HS-5 (cell line): ENCODE data around the gene CHRNB4.
"Not testable (repeated sequence)": the region's sequence is repeated elsewhere in the genome, so short reads cannot be mapped to it uniquely, and the experiment has no call there.

Experiments
- DNase-seq: peaks from one replicate; pipeline ENCODE4 v3.0.0-alpha.2; 2012; ENCODE audit warnings: low read depth

Gene CHRNB4, protein sequence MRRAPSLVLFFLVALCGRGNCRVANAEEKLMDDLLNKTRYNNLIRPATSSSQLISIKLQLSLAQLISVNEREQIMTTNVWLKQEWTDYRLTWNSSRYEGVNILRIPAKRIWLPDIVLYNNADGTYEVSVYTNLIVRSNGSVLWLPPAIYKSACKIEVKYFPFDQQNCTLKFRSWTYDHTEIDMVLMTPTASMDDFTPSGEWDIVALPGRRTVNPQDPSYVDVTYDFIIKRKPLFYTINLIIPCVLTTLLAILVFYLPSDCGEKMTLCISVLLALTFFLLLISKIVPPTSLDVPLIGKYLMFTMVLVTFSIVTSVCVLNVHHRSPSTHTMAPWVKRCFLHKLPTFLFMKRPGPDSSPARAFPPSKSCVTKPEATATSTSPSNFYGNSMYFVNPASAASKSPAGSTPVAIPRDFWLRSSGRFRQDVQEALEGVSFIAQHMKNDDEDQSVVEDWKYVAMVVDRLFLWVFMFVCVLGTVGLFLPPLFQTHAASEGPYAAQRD

DNA sequence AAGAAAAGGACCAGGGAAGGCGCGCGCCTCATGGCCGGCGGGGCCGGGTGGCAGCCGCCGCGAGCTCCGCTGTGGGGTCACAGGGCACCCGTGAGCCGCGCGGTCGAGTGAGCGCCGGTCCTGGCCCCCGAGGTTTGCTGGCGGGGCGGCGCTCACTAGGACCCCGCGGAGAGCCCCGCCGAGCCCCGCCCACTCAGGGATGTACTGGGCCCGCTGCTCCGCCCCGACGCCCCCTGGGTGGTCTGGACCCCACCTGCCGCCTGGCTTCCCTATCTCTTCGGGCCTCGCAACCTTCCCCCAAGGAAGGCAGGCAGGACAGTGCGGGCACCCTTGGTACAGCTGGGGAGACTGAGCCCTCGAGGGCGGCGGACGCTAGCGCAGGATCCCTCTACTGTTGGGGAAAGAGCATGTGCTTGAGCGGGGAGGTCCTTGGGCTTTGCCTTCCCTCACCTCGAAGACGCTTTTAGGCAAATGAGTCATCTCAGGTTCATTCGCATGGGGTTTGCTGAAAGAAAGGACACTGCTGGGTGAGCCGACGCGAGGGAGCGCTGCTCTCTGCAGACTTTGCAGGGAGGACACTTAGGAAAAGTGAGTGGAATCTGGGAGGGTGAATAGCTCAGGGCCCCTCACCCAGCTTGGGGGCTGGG, at the start of gene CHRNB4:
TSS of gene CHRNB4 (minus strand) at position 109 of the 647 bp plus-strand sequence. CDS start at position 32, 77 bp downstream.
- no peak for DNase-seq

DNA sequence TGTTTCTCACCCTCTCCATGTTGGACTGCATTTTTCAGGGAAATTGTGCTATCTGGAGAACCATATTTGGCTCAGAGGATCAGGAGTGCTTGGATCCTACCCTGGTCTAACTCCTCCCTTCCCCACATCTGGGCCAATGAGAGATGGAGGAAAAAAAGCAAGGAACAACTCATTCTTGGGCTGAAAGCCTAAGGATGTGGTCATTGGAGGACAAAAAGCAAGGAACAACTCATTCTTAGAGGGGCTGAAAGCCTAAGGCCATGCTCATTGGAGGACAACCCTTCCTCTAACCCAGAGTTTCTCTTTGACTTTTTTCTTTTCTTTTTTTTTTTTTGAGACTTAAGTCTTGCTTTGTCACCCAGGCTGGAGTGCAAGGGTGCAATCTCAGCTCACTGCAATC, 48.6 kb upstream of the CHRNB4 start:
- DNase-seq = no peak

DNA sequence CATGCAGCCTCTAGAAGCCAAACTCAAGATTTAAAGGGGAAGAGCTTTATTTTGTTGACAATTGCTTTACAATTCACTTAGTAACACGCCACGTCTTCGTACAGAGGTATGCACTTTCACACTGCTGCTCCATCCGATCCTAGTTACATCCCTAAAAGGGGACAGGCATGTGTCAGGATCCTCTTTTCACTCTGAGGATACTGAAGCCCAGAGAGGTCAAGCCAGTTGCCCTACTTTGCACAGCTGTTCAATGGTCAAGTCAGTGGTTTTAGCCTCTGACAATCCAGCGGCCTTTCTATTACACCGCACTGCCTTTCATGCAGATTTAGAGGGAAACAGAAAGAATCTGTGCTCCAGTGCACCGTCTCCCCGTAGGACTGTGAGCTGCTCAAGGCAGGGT, 44.9 kb upstream of the CHRNB4 start:
- DNase-seq = no peak

DNA sequence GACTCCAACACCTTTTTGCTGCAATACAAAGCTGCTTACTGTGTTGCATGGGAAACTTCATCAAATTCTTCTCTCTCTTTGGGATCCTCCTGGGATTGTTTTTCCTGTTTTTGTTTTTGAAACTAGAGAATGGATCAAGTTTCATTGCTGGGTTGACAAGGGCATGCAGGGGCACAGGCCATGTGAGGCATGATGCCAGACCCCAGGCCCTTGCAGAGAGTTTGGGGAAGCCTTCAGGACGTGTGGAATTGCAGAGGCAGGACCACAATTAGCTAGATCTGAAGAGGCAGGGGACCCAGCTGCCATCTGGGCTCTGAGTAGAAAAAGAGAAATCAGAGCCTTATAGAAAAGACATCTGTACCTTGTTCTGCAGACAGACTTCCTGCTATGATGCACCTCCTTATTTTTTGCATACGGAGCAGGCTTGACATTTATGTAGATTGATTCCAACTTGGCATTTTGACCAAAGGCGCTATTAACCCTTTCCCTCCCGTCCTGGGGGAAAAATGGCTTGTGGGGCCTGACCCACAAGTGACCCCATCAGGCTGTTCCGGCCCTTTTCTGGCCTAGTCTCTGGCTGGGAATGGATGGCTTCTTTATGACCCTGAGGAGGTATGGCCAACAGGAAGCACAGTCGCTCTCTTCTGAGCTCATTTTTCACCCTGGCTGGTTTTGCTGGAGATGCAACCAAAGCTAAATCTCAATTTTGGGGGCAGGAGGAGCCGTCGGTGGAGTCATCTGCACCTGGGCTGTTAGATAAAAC, 44.3 kb upstream of the CHRNB4 start:
- DNase-seq = no peak

DNA sequence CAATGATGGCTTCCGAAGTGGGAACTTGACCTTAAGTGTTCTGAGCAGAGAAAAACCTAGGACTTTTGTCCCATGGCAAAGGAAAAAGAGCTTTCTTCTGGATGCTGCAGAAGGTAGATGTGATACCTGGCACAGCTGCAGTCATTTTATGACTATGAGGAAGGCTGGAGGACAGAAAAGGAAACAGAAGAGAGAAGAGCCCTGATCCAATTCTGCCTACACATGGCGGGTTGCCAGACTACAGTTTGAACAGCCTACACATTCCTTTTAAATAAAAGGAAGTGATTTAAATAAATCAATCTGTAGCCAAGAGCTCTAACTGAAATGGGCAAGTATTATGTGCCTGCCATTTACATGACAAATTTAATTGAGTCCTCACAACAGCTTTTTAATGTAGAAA, 43.6 kb upstream of the CHRNB4 start:
- no peak for DNase-seq

DNA sequence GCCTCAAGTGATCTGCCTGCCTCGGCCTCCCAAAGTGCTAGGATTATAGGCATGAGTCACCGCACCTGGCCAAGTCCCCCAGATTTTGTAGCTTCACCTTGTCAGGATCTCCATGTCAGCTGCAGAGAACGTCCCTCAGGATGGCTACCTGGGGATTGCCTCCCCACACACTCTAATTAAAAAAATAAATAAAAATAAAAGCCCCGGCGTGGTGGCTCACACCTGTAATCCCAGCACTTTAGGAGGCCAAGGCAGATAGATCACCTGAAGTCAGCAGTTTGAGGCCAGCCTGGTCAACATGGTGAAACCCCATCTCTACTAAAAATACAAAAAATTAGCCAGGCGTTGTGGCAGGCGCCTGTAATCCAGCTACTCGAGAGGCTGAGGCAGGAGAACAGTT, 42.6 kb upstream of the CHRNB4 start:
- DNase-seq = not testable (repeated sequence)

DNA sequence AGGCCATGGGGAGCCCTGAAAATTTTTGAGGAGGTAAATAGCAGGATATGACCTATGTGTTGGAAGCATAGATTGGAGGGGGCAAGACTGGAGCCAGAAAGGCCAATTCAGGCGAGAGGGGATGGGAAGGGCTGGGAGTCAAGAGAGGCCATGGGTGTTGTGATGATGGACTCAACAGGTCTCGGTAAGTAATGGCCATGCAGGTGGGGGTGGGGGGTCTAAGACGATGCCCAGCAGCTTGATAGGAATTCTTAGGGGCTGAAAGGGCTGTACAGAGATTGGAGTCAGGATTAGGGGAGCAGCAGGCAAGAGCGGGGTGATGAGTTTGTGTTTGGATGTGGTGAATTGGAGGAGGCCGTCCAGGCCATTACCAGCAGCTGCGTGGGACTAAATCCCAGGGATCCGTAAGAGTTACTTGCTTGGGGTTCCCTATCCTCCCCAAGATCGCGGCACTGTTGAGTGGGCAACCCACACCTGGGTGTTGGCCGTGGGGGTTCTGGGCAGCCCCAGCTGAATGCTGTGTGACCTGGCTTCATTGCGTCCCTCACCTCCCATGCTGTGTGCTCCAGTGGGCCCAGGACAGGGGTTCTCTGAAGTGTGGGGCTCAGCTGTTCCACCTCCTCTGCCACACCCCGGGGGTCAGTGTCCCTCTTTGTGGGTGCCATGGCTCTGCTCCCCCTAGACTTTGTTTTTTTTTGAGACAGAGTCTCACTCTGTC, 41.8 kb upstream of the CHRNB4 start:
- DNase-seq = no peak

DNA sequence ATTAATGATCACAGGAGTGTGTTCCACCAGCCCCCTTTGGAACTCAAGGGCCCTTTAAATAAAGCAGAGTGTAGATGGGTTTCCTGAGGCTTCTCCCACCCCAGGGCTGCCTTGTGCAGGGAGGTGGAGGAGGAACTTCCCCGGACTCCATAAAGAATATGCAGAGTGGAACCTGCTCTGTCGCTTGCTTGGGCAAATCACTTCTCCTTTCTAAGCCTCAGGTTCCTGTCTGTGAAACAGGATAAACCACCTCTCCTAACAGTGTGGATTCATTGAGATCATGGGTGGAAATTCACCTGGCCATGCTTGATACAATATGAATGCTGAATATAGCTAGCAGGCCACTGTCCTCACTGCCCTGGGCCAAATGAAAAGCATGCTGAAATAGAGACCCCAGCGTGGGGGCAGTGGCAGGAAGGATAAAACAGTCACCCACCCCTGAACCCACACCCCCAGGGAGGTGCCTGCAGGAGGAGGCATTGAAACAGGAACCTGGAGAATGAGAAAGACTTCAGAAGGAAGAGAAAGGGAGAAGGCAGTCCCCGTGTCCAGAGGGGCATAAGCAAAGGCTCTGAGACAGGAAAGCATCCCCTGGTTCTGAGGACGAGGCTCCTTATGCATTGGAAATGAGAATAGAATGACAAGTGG, 41.1 kb upstream of the CHRNB4 start:
- DNase-seq = no peak

DNA sequence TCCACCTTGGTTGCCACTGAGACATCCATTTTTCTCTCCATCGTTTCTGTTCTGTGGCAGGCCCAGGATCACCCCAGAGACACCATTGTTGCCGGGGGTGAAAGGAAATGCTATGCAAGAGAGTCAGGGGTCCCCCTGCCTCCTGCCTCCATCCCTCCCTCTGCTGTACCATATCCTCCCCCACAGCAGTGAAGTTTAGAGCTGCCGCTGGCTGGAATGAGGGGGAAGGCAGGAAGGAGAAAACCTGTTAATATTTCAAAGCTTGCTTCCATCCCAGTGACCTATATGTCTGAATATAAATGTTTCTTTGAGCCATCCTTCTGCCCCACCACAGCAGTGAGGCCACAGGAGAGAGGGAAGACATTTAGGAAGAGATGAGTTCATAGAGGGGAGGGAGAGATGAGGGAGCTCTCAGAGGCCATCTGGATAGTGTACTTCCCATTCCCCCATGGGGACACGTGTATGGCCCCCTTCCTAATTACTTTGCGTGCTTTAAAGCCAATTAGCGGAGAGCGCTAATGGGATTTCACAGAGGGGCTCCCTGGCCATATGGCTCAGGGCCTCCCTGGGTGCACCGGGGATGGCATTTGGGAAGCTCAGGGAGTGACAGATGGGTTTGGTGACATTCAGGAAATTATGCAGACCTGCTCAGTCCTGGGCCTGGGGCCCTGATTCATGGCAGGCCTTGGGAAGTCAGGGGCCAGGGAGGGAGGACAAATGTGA, 40.4 kb upstream of the CHRNB4 start:
- DNase-seq = no peak

DNA sequence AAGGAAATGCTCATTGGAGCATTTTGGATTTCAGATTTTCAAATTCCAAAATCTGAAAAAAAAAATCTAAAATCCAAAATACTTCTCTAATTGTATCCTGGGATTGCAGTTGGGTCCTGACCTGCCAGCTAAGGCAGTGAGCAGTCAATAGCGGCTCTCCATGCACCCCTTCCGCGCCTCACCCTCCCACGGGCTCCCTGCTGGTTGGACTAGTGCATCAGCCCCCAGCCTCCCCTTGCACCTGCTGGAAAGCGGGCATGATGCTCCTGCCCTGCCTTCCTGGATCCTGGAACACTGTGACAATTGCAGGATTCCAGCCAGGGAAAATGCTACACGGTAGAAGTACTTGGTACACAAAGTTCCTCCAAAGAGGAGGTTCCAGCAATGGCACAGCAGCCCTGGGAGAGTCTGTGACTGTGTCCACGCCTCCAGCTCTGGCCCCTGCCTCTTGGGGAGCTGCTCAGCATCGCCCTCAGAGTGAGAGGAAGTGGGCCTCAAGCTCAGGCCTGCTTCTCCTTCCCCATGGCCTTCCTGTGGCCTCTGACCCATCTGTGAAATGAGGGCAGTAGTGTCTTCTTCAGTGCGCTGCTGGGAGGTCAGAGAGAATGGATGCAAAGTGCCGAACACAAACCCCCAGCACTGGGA, 39.5 kb upstream of the CHRNB4 start:
- no peak for DNase-seq

DNA sequence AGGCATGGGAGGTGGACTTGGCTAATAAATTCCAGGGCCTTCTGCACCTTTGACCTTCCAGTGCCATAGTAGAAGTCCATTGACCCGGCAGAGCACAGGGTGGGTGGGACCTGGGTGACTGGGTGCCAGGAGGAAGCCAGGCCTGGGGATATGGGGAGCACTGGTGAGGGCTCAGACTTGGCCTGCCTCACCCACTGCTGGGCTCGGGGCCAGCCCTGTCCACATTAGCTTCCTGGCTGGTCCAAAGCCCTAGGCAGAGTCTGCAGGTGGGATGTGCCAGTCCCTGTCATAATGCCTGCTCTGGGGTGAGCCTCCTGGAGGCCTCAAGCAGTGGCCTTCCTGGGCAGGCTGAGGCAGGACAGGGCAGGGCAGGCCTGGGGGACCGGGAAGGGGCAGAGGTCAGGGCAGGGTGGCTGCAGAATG, 38.1 kb upstream of the CHRNB4 start:
- no peak for DNase-seq

DNA sequence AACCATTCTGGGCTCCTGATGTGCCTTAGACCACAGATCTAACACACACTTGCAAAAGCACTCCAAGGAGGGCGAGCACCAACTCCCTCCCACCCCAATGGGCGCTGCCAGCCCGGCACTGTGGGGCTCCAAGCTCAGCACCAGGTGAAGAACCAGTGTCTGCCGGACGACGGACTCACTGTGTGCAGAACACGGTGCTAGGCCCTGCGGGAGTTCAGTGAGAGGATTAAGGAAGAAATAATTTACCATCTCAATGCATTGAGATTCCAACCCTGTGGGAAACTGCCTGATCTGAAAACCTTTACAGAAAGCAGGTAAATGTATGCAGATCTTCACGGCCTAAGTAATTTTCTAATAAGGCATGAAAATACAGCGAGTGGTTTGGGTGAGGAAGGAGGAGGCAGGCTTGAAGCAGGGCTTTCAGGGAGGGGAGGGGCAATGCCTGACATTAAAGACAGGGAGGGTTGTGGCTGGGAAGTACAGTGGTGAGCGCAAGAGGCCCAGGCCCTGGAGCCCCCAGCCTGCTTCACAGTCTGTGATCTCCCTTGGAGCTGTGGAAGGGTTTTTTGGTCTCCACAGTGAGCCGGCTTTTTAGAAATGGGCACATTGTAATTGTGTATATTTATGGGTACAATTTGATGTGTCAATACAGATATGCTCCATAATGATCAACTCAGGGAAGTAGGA, 35.6 kb upstream of the CHRNB4 start:
- DNase-seq = no peak

DNA sequence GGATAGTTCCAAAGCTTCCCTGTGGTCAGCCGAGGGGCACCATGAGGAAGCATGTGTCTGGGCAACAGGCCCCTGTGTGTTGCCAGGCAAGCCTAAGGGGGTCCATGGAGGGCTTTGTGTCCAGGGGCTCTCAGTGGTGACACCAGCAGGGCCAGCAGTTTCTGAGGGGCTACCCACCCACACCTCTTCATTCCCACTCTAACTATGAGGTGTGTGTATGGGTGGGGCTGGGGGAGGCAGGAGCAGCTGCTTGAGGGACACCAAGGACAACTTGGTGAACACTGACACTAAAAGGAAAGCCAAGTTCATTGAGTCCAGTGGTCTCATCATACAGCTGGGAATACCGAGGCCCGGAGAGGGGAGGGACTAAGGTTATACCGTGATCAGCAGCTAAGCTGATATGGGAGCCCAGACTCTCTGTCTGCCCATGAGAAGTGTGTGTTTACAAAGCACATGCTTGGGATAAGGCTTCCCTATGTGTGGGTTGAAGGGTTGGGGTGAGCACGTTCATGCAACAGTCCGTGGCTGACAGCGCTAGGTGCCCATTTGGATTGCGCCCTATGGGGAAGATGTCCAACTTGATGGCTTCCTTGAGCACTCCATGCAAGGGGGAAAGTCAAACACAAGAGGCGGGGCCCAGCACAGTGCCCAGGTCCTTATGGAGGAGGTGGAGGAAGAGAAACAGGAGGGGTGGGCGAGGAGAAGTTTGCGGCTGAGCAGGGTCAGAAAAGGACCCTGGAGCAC, 34.8 kb upstream of the CHRNB4 start:
- no peak for DNase-seq

DNA sequence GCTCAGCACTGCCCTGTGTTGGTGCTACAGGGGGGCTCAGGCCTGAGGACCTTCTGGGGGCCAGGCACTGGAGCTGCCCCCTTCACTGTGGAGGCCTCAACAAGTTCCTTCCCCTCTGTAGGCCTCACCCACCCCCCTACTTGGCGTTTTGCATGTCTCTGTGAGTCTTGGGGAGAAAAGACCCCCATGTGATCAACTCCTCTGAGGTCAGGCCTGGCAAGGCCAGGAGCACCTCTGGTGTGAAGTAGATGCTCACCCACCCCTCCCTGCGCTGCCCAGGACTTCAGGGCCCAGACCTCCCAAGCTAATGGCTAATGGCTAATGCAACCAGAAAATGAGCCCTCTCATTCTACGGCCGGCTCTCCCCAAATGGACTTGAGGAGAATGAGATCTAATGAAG, 34.2 kb upstream of the CHRNB4 start:
- DNase-seq = no peak

DNA sequence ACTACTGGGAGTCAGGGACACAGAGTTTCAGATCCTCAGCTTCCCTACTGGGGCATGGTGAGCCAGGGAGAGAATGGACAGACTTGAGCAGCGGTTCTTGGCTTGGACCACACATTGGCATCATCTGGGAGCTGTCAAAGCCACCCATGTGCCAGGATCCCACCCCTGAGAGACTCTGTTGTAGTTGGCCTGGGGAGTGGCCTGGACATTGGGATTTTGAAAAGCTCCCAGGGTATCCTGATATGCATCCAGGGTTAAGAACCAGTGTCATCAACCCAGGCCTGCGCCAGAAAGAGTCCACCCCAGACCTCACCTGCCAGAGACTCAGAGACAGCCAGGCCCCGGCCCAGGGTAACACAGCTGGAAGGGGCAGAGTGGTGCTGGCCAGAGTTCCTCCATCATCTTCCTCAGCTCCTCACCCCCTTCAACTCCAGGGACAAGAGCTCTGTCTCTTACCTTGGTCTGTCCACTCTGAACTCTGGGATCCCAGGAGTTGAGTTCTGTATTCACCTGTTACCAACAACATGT, 33.0 kb upstream of the CHRNB4 start:
- DNase-seq = no peak

DNA sequence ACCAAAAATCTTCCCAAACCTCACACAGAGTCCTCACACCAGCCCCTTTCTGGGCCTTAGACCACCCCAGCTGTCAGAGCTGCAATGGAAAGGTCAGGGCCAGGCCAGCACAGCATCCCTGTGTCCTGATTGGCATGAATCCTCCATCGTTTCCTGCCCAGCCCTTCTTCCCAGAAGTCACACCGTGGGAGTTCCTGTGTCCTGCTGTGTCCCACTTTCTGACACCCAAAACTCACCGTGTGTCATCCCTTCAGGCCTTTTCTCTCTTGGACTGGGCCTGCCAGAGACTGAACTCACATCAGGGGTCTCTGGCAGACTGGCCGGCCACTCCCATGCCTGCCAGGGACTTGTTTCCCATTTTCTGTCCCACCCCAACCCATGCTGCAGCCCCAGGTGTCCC, 32.5 kb upstream of the CHRNB4 start:
- no peak for DNase-seq

DNA sequence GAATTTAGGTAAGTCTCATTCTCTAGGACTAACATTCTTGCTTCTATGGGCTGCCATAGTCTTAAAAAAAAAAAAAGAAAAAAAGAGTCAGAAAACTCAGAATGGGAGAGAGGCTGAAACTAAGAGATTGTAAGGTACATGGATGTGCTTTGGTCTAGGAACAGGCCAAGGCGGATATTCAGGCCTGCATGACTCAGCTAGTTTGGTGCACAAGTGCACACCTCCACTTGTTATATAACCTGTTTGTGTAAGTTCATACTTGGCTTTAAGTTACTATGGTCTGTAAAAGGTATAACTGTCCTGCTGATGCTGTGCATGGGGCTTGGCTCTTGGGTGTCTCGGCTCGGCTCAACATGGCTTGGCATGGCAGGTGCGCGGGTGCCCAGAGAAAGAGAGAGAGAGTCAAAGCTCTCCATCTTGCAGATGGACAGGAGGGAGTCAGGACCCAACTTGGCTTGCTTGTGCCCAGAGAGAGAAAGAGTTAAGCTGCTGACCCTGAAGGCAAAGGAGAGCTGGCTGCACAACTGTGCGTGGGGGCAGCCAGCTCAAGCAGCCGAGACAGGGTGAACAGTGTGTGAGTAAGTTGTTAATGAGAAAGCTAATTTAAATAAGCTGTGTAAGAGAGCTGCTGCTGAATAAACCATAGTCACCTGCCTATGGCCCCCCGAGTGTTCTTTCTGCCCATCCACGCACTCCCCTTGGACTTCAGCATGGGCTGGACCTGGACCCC, 31.4 kb upstream of the CHRNB4 start:
- no peak for DNase-seq

DNA sequence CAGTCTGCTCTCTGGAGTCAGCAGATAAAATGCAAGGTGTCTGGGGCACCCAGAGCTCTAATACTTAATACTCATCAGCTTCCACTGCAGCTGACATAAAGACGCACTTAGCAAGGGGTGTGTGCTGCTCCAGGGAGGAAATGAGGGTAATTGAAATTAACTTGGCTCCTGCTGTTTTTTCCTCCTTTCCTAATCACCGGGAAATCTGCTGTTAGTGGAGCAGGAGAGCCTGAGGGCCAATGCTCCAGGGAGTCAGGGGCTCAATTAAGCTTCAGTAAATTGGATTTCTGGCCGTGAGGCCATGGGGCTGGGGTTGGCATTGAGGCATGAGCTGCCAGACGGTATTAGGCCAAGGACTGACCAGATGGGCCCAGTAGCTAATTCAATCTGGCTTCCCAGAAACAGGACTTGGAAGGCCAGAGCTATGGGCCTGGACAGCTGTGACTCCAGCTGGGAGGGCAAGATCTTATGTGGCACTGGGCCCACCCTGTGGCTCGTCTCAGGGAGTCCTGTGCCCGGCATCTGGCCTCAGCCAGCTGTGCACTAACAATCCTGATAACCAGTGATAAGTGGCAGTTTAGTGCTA, 30.7 kb upstream of the CHRNB4 start:
- DNase-seq = no peak
